NCI-H345 treated with DMSO at 0.1 percent for 48 hours (cell line): ENCODE results near the gene PDLIM3.
"Not testable (repeated sequence)": the region's sequence is repeated elsewhere in the genome, so short reads cannot be mapped to it uniquely, and the experiment has no call there.

Experiments used
- DNase-seq: peaks from one replicate; lab custom pipeline; 2025; ENCODE audit not compliant: unreplicated experiment; lab: John Stamatoyannopoulos, UW

The PDLIM3 gene

DNA sequence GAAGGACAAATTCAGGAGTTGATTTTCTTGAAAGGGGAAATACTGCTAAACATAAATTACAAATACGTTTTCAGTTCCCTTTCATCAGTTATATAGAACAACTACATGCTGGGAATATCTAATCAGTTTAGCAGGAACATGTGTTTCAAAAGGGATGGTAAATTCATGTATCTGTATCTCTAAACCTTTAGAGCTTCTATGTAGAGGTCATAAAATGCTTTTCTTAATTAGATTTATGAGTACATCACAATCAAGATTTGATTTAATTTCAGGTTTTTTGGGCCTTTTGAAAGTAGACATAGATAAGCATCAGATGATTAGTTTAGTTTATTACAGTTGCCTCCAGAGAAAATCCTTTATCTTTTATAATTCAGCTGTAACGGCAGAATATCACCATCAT is 12.9 kb downstream of the PDLIM3 start:
- no peak for DNase-seq

DNA sequence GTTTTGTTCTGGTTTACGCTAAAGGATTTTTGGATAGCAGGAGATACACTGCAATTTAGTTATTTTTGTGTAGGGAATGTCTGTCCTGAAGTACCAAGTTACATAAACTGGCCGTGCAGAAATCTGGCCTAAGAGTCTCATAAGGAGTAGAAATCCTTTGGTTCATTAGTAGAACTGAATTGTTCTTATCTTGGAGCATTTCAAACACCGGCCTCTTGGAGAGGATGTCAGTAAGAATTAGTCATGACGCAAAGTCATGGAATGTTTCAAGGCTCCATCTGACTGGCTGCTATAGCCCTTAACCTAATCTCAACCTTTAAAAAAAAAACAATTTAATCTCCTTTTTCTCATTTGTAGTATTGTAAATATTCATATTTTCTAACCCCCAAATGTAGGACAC is 15.2 kb downstream of the PDLIM3 start:
- DNase-seq = no peak

GRCh38 chr4:185518494-185518893 is 16.8 kb downstream of the PDLIM3 start:
- DNase-seq = no peak

DNA sequence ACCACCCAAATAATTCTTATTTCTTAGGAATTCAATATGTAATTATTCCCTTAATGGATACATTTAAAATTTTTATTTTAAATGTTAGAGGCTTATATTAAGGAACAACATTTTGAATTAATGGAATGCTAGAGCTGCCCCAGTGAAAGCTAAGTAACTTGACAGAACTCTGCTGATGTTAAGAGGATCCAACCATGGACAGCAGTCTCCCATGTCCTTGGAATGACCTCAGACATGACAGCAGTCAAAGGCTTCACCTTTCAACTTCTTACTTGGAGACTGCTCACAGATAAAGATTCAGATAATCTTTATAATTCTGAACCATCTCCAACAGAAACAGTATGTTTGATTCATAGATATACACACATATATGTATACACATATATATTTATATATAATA is 17.2 kb downstream of the PDLIM3 start:
- DNase-seq = no peak

- DNase-seq = no peak
Measured at GRCh38 chr4:185515248-185515647, 20.1 kb downstream of the PDLIM3 start.

GRCh38 chr4:185514182-185514697 is 21.1 kb downstream of the PDLIM3 start:
- DNase-seq = no peak

DNA sequence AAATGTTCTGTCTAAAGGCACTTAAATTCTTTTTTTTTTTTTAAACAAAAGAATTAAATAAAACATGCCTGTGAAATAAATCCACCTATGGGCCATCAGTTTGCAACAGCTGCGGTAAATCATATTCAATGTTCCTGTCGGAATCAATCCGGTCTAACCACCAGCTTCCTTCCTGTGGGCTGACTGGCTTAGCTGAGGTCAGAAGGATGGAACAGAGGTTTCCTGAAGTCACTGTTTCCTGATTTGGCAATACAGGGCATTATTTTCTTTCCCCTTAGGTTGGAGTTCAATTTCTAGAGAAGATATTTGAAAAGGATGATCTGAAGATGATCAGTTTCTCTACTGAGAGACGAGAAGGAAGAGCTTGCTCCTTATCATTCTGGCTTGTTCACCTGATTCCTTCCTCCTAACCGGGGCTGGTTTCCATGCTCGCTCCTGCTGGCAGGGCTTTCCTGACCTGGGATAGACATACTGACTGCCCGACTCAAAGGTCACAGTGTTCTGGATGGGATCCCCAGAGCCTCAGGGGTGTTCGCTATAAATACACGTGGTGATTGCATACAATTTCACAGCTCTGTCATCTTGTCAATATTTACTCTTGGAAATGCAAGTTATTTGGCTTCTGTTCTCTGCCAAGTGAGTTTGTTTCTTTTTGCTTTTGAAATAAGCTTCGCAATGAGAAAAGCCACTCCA is 21.7 kb downstream of the PDLIM3 start:
- DNase-seq = no peak

GRCh38 chr4:185512516-185512915 is 22.8 kb downstream of the PDLIM3 start:
- DNase-seq = no peak

DNA sequence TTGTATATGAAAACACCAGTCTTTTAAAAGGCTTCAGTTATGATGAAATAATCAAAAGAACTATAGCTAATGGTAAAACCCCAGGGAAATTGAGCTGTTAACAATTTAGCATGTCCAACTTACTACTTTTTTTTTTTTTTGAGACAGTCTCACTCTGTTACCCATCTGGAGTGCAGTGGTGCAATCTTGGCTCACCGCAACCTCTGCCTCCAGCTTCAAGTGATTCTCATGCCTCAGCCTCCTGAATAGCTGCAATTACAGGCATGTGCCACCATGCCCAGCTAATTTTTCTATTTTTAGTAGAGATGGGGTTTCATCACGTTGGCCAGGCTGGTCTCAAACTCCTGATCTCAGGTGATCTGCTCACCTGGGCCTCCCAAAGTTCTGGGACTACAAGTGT is 24.1 kb downstream of the PDLIM3 start:
- DNase-seq = not testable (repeated sequence)

DNA sequence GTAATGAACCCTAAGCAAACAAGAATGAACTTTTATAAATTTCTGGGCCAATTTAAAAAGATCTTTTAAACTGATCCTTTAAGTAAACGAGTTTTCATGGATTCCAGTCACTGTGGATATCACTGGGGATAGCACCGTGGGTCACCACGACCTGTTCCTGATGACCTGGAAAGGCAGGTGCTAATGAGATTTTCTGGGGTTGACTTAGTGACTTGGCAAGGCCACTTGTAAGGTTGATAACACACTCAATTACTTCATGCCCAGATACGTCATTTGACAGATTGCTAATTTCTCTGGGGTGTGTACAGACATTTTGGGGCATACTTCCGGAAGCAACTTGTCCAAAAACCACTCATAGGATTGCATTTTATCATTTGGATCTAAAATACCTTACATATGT is 24.5 kb downstream of the PDLIM3 start:
- DNase-seq = no peak

GRCh38 chr4:185508181-185508580 is 27.1 kb downstream of the PDLIM3 start:
- DNase-seq = peak; percentile 4

GRCh38 chr4:185506422-185506821 is 28.9 kb downstream of the PDLIM3 start:
- no peak for DNase-seq

DNA sequence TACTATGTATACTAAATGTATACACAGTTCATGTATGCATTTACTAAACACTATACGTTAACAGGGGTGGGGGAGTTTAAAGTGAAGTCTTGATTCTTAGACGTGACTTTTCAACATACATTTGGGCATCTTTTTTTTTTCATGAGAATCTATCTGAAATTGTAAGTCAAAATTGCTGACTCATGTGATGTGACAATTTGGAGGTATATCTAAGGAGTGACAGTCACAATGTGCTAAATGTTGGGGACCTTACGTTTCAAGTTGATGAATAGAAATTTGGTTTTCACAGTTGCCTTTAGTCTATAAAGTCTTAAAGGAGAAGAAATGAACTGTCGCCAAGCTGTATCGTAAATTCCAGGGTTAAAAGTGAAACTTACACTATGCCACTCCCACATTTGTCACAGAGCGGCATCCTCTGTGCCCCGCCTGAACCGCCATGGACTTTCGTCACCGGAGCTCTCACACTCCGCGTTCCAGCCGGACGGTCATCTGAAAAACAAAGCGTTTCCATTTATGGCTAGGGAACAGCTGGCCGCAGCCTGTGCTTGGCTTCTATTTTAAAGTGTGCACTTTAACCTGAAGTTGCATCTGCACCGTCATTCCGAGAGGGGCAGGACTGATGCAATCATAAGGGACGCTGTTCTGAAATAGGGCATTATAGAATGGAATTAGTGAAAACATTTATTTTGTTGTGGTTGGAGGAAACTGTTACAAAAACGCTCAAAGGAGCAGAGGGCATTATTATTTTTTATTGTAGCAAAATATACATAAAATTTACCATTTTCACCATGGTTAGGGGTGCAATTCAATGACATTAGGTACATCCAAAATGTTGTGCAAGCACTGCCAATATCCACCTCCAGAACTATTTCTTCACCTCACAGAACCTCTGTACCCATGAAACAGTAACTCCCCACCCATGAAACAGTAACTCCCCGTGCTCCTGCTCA is 30.9 kb downstream of the PDLIM3 start:
- no peak for DNase-seq

DNA sequence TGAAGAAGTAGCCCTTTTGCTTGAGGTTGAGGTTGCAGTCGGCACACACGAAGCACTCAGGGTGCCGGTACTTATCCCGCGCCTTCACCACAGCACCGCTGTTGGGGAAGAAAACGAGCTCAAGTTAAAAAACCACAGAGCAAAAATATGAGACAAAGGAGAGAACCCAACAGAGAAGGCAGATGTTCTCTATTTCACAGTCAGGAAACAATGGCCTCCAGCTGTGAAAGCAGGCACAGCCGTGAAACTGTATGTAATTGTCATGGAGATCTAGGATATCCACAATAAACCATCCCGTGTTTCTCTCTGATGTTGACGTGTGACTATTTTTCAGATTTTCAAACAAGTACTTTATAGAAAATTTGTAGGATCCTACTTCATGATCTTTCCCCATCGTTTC is 32.9 kb downstream of the PDLIM3 start:
- peak; percentile 9 for DNase-seq

- no peak for DNase-seq
Measured at GRCh38 chr4:185500576-185500975, 34.7 kb downstream of the PDLIM3 start.

GRCh38 chr4:185500035-185500434 is 35.3 kb downstream of the PDLIM3 start:
- no peak for DNase-seq

DNA sequence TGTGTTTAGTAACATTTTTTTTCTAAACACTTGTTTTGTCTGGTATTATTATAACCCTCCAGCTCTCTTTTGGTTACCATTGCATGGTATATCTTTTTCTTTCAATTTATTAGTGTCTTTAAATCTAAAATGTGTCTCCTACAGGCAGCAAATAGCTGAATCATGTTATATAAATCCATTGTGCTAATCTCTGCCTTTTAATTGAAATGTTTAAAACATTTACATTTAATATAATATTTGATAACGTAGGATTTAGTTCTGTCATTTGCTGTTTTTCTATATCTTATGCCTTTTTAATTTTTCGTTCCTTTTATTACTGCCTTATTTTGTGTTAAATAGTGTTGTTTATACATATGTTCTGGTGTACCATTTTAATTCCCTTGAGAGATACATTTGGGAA is 46.7 kb downstream of the PDLIM3 start:
- DNase-seq = no peak

- DNase-seq = no peak
Measured at GRCh38 chr4:185481401-185481800, 53.9 kb downstream of the PDLIM3 start.

- no peak for DNase-seq
Measured at GRCh38 chr4:185480016-185480732, 55.1 kb downstream of the PDLIM3 start.

- no peak for DNase-seq
Measured at GRCh38 chr4:185479507-185479971, 55.8 kb downstream of the PDLIM3 start.

DNA sequence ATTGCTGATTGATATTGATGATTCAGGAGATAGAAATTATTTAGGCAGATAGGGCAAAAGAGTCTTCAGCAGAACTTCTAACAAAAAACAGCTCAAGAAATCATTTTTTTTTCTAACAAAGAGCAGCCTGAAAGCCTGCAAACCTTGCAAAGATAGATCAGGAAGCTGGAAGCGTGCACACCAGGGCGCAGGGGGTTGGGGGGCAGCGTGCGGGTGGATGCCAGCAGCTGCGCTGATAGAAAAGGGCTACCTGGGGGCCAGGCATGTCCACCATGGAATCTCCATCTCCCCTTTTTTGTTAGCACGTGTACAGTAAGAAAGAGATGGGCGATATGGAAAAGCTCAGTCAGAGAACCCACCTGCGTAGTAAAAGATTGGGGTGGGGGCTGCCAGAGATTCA is 62.1 kb downstream of the PDLIM3 start:
- DNase-seq = no peak
